Neutrophil (primary cell): ENCODE data around the gene JPH2.
"Not testable (repeated sequence)": the region's sequence is repeated elsewhere in the genome, so short reads cannot be mapped to it uniquely, and the experiment has no call there.

Experiments
- H3K27ac ChIP-seq: fragments of 200-600 bp; sonication (generic); 2 replicates; pipeline ENCODE4 v1.5.1; 2016; ENCODE audit warnings: mild to moderate bottlenecking, moderate library complexity
- H3K27me3 ChIP-seq: fragments of 200-600 bp; sonication (generic); 2 replicates; pipeline ENCODE4 v1.6.0; 2016; ENCODE audit warnings: mild to moderate bottlenecking
- H3K36me3 ChIP-seq: fragments of 200-600 bp; sonication (generic); 2 replicates; pipeline ENCODE4 v1.5.1; 2017
- H3K4me1 ChIP-seq, 2 experiments: fragments of 200-600 bp in 1 of 2; sonication (generic) in 1 of 2; 1 replicate in 1 of 2; 2 replicates in 1 of 2; pipeline versions ENCODE4 v1.5.1 to v1.6.1; 2013 to 2016; ENCODE audit warnings: low read depth in 1 of 2, low read length in 1 of 2, mild to moderate bottlenecking in 1 of 2, moderate library complexity in 1 of 2; ENCODE audit not compliant: control insufficient read depth in 1 of 2, insufficient read depth in 1 of 2
- H3K4me3 ChIP-seq, 2 experiments: fragments of 200-600 bp in 1 of 2; sonication (generic) in 1 of 2; 1 replicate in 1 of 2; 2 replicates in 1 of 2; pipeline ENCODE4 v1.5.1; 2013 to 2016; ENCODE audit warnings: low read depth in 1 of 2, low read length in 1 of 2, mild to moderate bottlenecking in 1 of 2, moderate library complexity in 1 of 2
- H3K9me3 ChIP-seq: fragments of 200-600 bp; sonication (generic); 2 replicates; pipeline ENCODE4 v1.5.1; 2016
- TF ChIP-seq, protein P1 (sequence below): fragments of 200-600 bp; sonication (generic); IDR thresholded peaks from 2 replicates; pipeline ENCODE4 v1.5.1; 2016; ENCODE audit warnings: antibody characterized with exemption

The JPH2 gene

DNA sequence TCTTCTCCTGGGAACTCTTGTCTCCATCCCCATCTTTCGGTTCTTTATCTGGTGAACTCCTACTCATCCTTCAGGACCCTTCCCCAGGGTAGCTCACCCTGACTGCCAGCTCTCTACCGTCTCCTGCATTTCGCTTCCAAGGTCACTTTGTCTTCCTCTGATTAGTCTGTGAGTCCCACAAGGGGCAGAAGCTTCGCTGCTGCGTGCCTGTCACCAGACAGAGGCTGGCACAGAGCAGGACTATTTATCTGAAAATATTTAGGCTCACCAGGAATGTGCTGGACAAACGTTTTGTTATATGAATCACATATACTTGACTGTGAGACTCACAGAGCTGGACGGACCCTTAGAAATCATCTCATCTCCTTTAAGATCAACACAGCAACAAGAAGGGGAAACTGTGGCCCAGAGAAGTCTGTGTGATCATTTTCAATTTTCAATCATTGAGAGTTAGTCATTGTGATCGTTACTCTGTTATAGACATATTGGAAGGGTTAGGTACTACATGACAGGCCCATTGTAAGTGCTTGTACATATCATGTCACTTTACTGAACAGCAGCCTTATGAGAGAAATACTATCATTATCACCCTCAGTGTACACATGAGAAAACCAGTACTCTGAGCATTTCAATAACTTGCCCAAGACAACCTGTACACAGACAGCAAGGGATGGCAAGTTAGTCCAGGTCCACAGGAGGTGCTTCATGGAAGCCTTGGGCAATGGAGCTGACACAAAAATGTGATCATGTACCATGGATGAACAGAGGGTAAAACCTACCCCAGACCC is 51.4 kb downstream of the JPH2 start:
- no peaks in the 10 kb centered on the region for H3K36me3 ChIP-seq
- no peaks in the 10 kb centered on the region for H3K9me3 ChIP-seq
- TF ChIP-seq, protein P1, sequence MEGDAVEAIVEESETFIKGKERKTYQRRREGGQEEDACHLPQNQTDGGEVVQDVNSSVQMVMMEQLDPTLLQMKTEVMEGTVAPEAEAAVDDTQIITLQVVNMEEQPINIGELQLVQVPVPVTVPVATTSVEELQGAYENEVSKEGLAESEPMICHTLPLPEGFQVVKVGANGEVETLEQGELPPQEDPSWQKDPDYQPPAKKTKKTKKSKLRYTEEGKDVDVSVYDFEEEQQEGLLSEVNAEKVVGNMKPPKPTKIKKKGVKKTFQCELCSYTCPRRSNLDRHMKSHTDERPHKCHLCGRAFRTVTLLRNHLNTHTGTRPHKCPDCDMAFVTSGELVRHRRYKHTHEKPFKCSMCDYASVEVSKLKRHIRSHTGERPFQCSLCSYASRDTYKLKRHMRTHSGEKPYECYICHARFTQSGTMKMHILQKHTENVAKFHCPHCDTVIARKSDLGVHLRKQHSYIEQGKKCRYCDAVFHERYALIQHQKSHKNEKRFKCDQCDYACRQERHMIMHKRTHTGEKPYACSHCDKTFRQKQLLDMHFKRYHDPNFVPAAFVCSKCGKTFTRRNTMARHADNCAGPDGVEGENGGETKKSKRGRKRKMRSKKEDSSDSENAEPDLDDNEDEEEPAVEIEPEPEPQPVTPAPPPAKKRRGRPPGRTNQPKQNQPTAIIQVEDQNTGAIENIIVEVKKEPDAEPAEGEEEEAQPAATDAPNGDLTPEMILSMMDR: no peak
- H3K4me3 ChIP-seq: no peak overlapping the region
- no peak overlapping the region for H3K27ac ChIP-seq
- H3K4me1 ChIP-seq: no peaks in the 10 kb centered on the region
- H3K27me3 ChIP-seq: peaks cover 40% of the 10 kb centered on the region

DNA sequence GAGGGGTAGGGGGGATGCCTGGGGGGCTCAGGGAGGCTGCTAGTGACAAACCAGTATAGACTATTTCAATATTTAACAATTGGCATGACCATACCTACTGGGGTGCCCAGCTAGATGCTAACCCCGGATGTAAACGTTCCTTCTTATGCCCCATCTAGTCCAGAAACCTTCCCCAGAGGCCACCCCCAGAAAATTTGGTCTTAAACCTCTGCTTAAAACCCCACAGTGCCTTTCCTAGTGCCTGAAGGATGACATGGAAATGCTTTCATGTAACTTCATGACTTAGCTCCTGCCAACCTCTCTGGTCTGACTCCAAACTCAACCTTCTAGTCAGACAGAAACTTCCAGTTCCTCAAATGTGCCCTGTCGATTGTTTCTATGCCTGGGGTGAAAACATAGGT is 52.0 kb downstream of the JPH2 start:
- Histone ChIP-seq H3K27me3 (peaks cover 34% of the 10 kb centered on the region), H3K36me3 (no peaks in the 10 kb centered on the region)
- TF ChIP-seq, protein P1: no peak

DNA sequence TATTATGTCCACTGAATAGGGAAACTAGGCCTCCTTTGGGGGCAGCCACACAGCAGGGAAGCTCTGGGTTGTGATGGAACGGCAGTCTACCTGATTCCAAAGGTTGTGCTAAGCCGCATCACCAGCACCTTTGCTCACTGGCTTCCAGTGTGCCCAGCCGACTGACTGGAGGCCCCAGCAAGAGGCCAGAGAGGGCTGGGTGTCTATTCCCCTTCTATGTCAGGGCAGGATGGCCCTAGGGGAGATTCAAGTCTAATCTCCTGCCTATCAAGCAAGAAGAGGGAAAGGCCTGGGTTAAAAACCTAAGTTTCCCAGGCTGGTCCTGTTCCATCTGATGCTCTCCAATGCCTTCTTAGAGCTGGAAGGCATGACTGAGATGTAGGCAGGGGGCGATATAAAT is 53.6 kb downstream of the JPH2 start:
- H3K9me3 ChIP-seq: no peaks in the 10 kb centered on the region
- no peak overlapping the region for H3K4me3 ChIP-seq
- H3K27me3 ChIP-seq: peaks cover 19% of the 10 kb centered on the region
- H3K4me1 ChIP-seq: no peaks in the 10 kb centered on the region
- H3K27ac ChIP-seq: no peak overlapping the region
- TF ChIP-seq, protein P1: no peak
- H3K36me3 ChIP-seq: no peaks in the 10 kb centered on the region

More for the DNA sequence above, 52.0 kb downstream of the JPH2 start:
- Histone ChIP-seq H3K4me1 (no peaks in the 10 kb centered on the region), H3K4me3 (no peak overlapping the region), H3K9me3 (no peaks in the 10 kb centered on the region), H3K27ac (no peak overlapping the region)

DNA sequence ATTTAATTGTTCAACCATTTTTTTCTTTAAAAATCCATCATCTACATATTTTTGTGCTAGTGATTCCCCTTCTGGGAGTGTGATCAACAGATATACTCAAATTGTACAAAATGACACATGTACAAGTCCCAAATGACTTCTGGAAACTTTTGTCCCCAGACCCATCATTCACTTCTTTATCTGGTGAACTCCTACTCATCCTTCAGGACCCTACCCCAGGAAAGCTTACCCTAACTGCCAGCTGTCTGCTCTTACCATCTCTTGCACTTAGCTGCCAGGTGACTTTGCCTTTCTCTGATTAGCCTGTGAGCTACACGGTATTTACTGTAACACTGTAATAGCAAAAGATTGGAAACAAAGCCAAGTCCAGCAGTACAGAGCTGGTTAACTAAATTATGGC is 55.3 kb downstream of the JPH2 start:
- Histone ChIP-seq H3K4me1 (no peaks in the 10 kb centered on the region), H3K36me3 (no peaks in the 10 kb centered on the region), H3K4me3 (no peak overlapping the region), H3K9me3 (no peaks in the 10 kb centered on the region), H3K27ac (no peak overlapping the region), H3K27me3 (peaks cover 10% of the 10 kb centered on the region)
- TF ChIP-seq, protein P1: no peak

DNA sequence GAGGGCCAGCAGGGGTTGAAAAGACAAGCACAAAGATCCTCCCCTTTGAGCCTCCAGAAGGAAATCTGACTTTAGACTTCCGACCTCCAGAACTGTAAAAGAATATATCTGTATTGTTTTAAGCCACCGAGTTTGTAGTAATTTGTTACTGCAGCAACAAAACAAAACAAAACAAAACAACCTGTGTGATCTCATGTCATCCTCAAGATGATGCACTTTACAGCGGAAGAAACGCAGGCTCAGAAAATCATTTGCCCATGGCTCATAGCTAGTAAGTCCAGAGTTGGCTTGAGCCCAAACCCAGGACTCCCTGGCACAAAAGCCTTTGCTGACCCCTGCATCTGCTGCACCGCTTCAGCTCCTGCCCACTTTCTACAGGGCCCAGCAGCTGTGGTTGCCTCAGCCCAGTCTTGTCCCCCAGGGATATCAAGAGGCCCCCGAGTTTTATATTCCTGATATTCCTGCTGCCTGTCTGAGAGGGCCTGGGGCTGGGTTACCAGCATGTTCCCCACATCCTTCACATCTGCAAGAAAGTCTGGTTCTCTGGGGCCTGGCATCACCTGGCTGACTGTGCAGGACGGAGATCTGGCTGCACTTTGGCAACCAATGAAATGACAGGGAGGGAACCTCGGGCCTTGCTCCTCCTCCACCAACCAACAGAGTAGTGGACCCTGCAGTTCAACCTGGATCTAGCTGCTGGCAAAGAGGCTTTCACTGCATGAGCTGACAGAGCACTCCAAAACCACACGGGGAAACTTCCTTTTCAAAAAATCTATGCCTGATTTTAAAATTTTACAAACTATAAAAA is 56.9 kb downstream of the JPH2 start:
- Histone ChIP-seq H3K27ac (no peak overlapping the region), H3K4me1 (no peaks in the 10 kb centered on the region), H3K27me3 (peaks cover 12% of the 10 kb centered on the region), H3K4me3 (no peak overlapping the region), H3K36me3 (no peaks in the 10 kb centered on the region), H3K9me3 (no peaks in the 10 kb centered on the region)
- TF ChIP-seq, protein P1: no peak

DNA sequence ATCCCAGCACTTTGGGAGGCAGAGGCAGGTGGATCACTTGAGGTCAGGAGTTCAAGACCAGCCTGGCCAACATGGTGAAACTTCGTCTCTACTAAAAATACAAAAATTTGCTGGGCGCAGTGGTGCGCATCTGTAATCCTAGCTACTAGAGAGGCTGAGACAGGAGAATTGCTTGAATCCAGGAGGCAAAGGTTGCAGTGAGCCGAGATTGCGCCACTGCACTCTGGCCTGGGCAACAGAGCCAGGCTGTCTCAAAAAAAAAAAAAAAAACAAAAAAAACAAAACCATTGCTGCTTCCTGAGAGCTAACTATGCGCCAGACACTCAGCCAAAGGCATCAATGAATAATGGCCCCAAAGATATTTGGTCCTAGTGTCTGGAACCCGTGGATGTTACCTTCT is 57.7 kb downstream of the JPH2 start:
- H3K27me3 ChIP-seq: peaks cover 12% of the 10 kb centered on the region
- not testable (repeated sequence) for H3K4me3 ChIP-seq, H3K4me1 ChIP-seq, H3K9me3 ChIP-seq, H3K36me3 ChIP-seq, H3K27ac ChIP-seq
